Measurements from ENCODE around the gene RNF207.

RNF207 gene

DNA sequence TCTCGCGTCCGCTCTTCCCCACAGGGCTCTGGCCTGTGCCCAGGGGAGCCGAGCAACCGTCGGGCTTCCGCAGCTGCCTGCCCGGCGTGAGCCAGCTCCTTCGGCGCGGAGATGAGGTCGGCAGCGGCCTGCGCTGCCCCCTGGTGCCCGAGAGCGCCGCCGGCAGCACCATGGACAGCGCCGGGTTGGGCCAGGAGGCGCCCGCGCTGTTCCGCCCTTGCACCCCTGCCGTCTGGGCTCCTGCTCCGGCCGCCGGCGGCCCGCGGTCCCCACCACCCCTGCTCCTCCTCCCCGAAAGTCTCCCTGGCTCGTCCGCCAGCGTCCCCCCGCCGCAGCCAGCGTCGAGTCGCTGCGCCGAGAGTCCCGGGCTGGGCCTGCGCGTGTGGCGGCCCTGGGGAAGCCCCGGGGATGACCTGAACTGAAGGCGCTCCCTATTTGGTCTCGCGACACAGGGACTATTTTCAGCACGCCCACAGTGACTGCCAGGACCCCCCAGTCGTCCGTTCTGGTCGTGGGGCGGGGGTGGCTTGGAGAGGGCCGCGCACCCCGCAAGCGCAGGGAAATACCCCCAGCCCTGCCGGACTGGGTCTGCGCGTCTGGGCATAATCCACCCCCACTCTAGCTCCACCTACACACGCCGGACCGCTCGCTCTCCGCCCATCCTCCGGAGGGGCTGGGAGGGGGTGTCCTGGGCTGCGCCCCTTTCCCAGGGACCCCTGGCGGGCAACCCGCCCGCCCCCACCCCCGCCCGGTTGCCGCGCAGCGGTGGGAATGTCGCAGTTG, 39.4 kb downstream of the RNF207 start (continued):
- TF ChIP-seq KLF1 (tag by site-specific recombination; IDR thresholded peaks at IDR 0.05) (peak; percentile 31; the same call in 1 of the 2 replicates), ZNF433 (tag by site-specific recombination; IDR thresholded peaks at IDR 0.05; ENCODE audit: low read depth) (no peak), ZNF623 (tag by site-specific recombination; IDR thresholded peaks at IDR 0.05) (no peak), ZNF148 (tag by site-specific recombination; IDR thresholded peaks at IDR 0.05; ENCODE audit: borderline replicate concordance) (no peak), ZNF843 (tag by site-specific recombination; IDR thresholded peaks at IDR 0.05) (no peak), ZNF664 (tag by site-specific recombination; IDR thresholded peaks at IDR 0.05) (no peak), ZNF398 (tag by site-specific recombination; IDR thresholded peaks at IDR 0.05) (peak; percentile 62), ZNF221 (tag by site-specific recombination; IDR thresholded peaks at IDR 0.05; ENCODE audit: borderline replicate concordance) (no peak), ZNF549 (tag by site-specific recombination; IDR thresholded peaks at IDR 0.05) (no peak), ZNF366 (tag by site-specific recombination; conservative IDR thresholded peaks at IDR 0.05) (no peak), ZNF48 (tag by site-specific recombination; IDR thresholded peaks at IDR 0.05) (no peak), ZNF335 (tag by site-specific recombination; conservative IDR thresholded peaks at IDR 0.05) (peak; percentile 86), ZEB2 (tag by site-specific recombination; IDR thresholded peaks at IDR 0.05) (peak; percentile 20; the same call in 1 of the 2 replicates), GLIS2 (tag by site-specific recombination; IDR thresholded peaks at IDR 0.05) (peak; percentile 98), ZFP69B (tag by site-specific recombination; IDR thresholded peaks at IDR 0.05) (peak; percentile 73; the same call in 1 of the 2 replicates), PRDM4 (tag by site-specific recombination; IDR thresholded peaks at IDR 0.05) (no peak), BCL11A (tag by site-specific recombination; IDR thresholded peaks at IDR 0.05; ENCODE audit: low read depth) (no peak), ZSCAN16 (tag by site-specific recombination; IDR thresholded peaks at IDR 0.05) (no peak), ZFP37 (tag by site-specific recombination; IDR thresholded peaks at IDR 0.05) (no peak), ZNF146 (tag by site-specific recombination; IDR thresholded peaks at IDR 0.05) (peak; percentile 5; the same call in 1 of the 2 replicates), ZNF248 (tag by site-specific recombination; IDR thresholded peaks at IDR 0.05) (no peak), ZNF423 (tag by site-specific recombination; IDR thresholded peaks at IDR 0.05) (peak; percentile 35; the same call in 1 of the 2 replicates), ZSCAN23 (tag by site-specific recombination; IDR thresholded peaks at IDR 0.05) (no peak)
- TF ChIP-seq, protein P1, sequence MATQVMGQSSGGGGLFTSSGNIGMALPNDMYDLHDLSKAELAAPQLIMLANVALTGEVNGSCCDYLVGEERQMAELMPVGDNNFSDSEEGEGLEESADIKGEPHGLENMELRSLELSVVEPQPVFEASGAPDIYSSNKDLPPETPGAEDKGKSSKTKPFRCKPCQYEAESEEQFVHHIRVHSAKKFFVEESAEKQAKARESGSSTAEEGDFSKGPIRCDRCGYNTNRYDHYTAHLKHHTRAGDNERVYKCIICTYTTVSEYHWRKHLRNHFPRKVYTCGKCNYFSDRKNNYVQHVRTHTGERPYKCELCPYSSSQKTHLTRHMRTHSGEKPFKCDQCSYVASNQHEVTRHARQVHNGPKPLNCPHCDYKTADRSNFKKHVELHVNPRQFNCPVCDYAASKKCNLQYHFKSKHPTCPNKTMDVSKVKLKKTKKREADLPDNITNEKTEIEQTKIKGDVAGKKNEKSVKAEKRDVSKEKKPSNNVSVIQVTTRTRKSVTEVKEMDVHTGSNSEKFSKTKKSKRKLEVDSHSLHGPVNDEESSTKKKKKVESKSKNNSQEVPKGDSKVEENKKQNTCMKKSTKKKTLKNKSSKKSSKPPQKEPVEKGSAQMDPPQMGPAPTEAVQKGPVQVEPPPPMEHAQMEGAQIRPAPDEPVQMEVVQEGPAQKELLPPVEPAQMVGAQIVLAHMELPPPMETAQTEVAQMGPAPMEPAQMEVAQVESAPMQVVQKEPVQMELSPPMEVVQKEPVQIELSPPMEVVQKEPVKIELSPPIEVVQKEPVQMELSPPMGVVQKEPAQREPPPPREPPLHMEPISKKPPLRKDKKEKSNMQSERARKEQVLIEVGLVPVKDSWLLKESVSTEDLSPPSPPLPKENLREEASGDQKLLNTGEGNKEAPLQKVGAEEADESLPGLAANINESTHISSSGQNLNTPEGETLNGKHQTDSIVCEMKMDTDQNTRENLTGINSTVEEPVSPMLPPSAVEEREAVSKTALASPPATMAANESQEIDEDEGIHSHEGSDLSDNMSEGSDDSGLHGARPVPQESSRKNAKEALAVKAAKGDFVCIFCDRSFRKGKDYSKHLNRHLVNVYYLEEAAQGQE (tag by site-specific recombination; IDR thresholded peaks at IDR 0.05) = peak; percentile 100
- TF ChIP-seq, protein P2, sequence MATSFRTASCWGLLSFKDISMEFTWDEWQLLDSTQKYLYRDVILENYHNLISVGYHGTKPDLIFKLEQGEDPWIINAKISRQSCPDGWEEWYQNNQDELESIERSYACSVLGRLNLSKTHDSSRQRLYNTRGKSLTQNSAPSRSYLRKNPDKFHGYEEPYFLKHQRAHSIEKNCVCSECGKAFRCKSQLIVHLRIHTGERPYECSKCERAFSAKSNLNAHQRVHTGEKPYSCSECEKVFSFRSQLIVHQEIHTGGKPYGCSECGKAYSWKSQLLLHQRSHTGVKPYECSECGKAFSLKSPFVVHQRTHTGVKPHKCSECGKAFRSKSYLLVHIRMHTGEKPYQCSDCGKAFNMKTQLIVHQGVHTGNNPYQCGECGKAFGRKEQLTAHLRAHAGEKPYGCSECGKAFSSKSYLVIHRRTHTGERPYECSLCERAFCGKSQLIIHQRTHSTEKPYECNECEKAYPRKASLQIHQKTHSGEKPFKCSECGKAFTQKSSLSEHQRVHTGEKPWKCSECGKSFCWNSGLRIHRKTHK (tag by site-specific recombination; IDR thresholded peaks at IDR 0.05) = no peak
- TF ChIP-seq, protein P3, sequence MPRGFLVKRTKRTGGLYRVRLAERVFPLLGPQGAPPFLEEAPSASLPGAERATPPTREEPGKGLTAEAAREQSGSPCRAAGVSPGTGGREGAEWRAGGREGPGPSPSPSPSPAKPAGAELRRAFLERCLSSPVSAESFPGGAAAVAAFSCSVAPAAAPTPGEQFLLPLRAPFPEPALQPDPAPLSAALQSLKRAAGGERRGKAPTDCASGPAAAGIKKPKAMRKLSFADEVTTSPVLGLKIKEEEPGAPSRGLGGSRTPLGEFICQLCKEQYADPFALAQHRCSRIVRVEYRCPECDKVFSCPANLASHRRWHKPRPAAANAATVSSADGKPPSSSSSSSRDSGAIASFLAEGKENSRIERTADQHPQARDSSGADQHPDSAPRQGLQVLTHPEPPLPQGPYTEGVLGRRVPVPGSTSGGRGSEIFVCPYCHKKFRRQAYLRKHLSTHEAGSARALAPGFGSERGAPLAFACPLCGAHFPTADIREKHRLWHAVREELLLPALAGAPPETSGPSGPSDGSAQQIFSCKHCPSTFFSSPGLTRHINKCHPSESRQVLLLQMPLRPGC (tag by site-specific recombination; IDR thresholded peaks at IDR 0.05) = 0 out of 2 replicates have a peak, but pooled peaks have one; percentile 21

All from HEK293 (cell line).